Esophagus (tissue), 2 donors: ENCODE results near the gene HERC5. TPM values are rescaled to one million over a fixed set of nuclear protein-coding genes. Genes with fewer than 3 reads are reported as not detected.
"Not testable (repeated sequence)": the region's sequence is repeated elsewhere in the genome, so short reads cannot be mapped to it uniquely, and the experiment has no call there.

ENCODE experiments used
- H3K27ac ChIP-seq, 2 donors: one replicate each; pipeline ENCODE4 v1.5.1; 2013; ENCODE audit warnings: low read depth in 2 of 2, mild to moderate bottlenecking in 2 of 2, inconsistent platforms in 1 of 2, low read length in 1 of 2, moderate library complexity in 1 of 2
- H3K27me3 ChIP-seq, 2 donors: one replicate each; pipeline ENCODE4 v1.6.1; 2013; ENCODE audit warnings: low read length in 2 of 2, control low read depth in 1 of 2, mild to moderate bottlenecking in 1 of 2; ENCODE audit not compliant: insufficient read depth in 2 of 2, control insufficient read depth in 1 of 2
- H3K36me3 ChIP-seq, 2 donors: one replicate each; pipeline ENCODE4 v1.6.1; 2013; ENCODE audit warnings: low read length in 1 of 2; ENCODE audit not compliant: control insufficient read depth in 2 of 2, insufficient read depth in 2 of 2
- H3K4me1 ChIP-seq, 2 donors: one replicate each; pipeline ENCODE4 v1.6.1; 2013; ENCODE audit warnings: low read length in 1 of 2; ENCODE audit not compliant: control insufficient read depth in 2 of 2, insufficient read depth in 2 of 2
- H3K4me3 ChIP-seq, 2 donors: one replicate each; pipeline ENCODE4 v1.5.1; 2013; ENCODE audit warnings: low read length in 2 of 2, mild to moderate bottlenecking in 2 of 2, low read depth in 1 of 2, moderate library complexity in 1 of 2
- H3K9me3 ChIP-seq, 2 donors: one replicate each; pipeline ENCODE4 v1.6.1; 2013; ENCODE audit warnings: mild to moderate bottlenecking in 2 of 2, low read depth in 1 of 2, low read length in 1 of 2, moderate library complexity in 1 of 2; ENCODE audit not compliant: control insufficient read depth in 2 of 2, insufficient read depth in 1 of 2
- WGBS, 2 donors: extraction: QIAGEN DNeasy Blood & Tissue Kit; methylation state at CpG; one replicate each; pipeline ENCODE4 v1.1.7; 2013; 5-methylcytosine and 5-hydroxymethylcytosine counted together
- polyA plus RNA-seq, 2 donors: library from polyadenylated mRNA; stranded (reverse); fragments of 200-250 nt; gene quantifications; one replicate each; pipeline ENCODE4 v1.2.3, GENCODE V29; 2013
- donor health status: healthy with polysubstance abuse.
- donor health status: Bipolar disorder and iron deficiency.

The HERC5 gene
- polyA plus RNA-seq, 2 donors: 0.92 to 1.1 TPM

DNA sequence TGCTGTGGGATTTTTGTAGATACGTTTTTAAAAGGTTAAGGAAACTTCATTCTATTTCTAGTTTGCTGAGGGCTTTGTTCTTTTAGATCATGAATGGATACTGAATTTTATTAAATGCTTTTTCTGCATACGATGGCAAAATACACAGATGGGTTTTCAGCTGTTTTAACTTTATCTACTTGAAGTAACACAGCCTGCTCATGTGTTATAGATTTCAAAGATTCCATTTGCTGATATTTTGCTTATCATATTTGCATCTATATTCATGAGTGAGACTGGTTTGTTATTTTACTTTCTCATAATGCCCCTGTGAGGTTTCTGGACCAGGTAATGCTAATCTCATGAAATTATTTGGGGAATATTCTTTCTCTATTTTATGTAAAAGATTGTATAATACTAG is 34.5 kb upstream of the HERC5 start:
- Histone ChIP-seq H3K9me3 (no peaks in the 10 kb centered on the region), H3K4me1 (no peaks in the 10 kb centered on the region), H3K36me3 (peaks cover 0 to 5% of the 10 kb centered on the region in 2 donors), H3K4me3 (no peak overlapping the region), H3K27ac (no peak overlapping the region), H3K27me3 (no peaks in the 10 kb centered on the region)
- WGBS, 2 donors: 95 to 96% methylated on average over 2 of the region's 2 CpGs

DNA sequence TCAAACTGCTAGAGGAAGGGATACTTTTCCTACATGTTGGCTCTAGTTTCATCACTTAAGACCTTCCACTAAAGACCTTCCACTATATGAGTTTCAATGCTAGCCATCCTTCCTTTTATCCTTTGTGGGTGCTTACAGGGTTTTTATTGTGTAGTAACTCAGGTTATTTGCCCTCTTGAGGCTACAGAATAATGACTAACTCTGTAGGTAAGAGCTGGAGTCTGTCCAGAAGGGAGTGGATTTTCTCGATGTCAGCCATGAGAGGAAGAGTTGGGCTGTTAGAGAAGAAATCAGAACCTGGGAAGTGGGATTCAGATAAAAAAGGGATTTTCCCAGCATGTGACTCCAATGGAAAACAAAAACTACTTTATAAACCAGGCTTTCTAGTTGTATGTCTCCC is 27.5 kb upstream of the HERC5 start:
- Histone ChIP-seq H3K27ac (no peak overlapping the region), H3K36me3 (peaks cover 0 to 7% of the 10 kb centered on the region in 2 donors), H3K4me3 (no peak overlapping the region), H3K9me3 (peaks cover 0 to 2% of the 10 kb centered on the region in 2 donors), H3K4me1 (no peaks in the 10 kb centered on the region), H3K27me3 (no peaks in the 10 kb centered on the region)
- WGBS, 2 donors: 53 to 58% methylated on average over 1 of the region's 1 CpG

DNA sequence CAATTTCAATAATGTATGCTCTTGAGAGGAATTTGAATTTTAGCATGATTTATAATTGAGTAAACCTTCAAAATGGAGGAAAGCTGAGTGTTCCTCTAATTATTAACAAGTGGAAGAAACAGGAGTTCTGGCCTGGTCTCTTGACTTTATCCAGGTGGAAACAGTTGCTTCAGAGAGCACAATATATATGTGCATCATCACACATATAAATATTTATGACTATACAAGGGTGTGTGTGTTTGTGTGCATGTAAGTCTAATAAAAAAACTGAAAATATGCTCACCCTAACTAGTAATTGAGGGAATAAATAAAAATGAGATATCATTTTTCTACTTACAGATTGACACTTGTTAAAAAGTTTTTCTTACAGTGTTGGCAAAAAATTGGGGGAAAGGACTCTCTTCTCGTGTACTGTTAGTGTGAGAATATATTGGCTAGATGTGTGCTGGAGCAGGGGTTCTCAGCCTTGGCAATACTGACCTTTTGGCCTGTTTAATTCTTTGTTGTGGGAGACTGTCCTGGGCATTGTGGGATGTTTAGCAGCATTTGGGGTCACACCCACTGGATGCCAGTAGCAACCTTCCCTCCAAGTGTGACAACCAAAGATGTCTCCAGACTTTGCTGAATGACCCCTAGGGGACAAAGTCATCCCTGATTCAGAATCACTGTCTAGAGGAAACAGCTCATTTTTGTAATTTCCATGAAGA is 20.8 kb upstream of the HERC5 start:
- Histone ChIP-seq H3K4me1 (no peaks in the 10 kb centered on the region), H3K4me3 (no peak overlapping the region), H3K9me3 (peaks cover 0 to 2% of the 10 kb centered on the region in 2 donors), H3K27me3 (no peaks in the 10 kb centered on the region), H3K27ac (no peak overlapping the region), H3K36me3 (peaks cover 0 to 5% of the 10 kb centered on the region in 2 donors)
- WGBS, 2 donors: 91 to 96% methylated on average over 1 of the region's 1 CpG

DNA sequence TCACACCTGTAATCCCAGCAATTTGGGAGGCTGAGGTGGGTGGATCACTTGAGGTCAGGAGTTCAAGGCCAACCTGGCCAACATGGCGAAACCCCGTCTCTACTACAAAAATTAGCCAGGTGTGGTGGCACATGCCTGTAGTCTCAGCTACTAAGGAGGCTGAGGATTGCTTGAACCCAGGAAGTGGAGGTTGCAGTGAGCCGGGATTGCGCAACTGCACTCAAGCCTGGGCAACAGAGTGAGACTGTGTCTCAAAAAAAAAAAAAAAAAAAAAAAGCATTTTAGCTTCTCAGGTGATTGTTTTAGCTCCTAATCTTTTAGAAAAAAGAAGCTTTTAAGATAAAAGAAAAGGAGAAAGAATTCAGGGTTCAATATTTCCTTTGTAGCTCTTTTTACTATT is 19.0 kb upstream of the HERC5 start:
- not testable (repeated sequence) for H3K9me3 ChIP-seq, H3K36me3 ChIP-seq, H3K27ac ChIP-seq, H3K27me3 ChIP-seq, H3K4me1 ChIP-seq, H3K4me3 ChIP-seq
- 97% methylated on average over 4 of the region's 4 CpGs for WGBS, 2 donors

DNA sequence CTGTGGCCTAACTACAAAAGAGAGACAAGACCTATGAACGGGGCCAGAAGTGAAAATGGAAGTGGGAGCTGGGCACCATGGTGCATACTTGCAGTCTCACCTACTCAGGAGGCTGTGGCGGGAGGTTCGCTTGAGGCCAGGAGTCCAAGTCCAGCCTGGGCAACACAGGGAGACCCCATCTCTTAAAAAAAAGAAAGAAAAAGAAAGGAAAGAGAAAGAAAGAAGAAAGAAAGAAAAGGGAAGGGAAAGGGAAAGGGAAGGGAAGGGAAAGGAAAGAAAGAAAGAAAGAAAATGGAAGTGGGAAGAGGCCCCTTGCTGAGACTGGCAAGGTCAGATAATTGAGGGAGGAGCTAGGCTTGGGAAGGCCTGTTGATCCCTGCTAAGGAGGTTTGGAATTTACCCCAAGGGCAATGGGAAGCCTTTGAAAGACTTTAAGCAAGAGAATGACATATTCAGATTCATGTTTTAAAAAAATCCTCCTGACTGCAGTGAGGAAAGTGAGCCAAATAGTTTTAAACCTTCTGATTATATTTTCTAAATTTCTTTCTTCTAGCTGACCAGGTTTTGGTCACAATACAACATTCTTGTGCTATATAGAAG is 17.7 kb upstream of the HERC5 start:
- Histone ChIP-seq H3K4me1 (no peaks in the 10 kb centered on the region), H3K27me3 (no peaks in the 10 kb centered on the region), H3K27ac (no peak overlapping the region), H3K9me3 (no peaks in the 10 kb centered on the region), H3K36me3 (peaks cover 3 to 6% of the 10 kb centered on the region in 2 donors), H3K4me3 (no peak overlapping the region)
- WGBS, 2 donors: 87 to 95% methylated on average over 3 of the region's 3 CpGs

DNA sequence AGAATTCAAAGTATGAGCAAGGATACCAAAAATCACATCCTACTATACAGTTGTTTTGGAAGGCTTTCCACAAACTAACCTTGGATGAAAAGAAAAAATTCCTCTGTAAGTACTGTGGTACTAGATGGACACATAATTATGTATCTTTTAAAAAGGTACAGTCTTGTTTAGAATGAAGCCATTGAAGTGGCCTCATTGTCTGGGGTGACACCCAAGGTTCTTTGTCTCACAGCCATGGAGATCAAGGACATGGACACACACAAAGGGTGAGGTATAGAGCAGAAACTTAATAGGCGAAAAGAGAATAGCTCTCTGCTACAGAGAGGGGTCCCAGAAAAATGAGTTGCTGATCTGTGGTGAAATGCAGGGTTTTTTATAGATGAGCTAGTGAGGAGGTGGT is 16.8 kb upstream of the HERC5 start:
- Histone ChIP-seq H3K27ac (no peak overlapping the region), H3K36me3 (peaks cover 3 to 6% of the 10 kb centered on the region in 2 donors), H3K9me3 (no peaks in the 10 kb centered on the region), H3K4me3 (no peak overlapping the region), H3K27me3 (no peaks in the 10 kb centered on the region), H3K4me1 (no peaks in the 10 kb centered on the region)
- 97 to 98% methylated on average over 1 of the region's 1 CpG for WGBS, 2 donors

DNA sequence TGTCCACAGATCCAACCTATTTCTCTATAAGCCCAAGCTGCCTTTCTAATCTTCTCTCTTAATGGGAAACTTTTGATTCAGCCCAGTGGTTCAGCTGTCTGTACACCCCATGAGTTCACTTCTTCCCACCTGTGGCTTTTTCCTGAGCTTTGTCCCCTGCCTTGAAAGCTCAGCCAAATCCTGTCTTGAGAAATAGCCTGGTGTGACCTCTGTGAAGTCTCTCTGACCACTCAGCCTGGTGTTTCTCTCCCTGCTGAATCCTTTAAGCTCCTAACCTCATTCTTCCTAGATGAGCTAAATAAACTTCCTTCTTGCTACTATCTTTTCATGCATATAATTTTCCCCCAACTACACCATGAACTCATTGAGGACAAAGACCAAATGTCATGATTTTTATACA is 15.2 kb upstream of the HERC5 start:
- Histone ChIP-seq H3K36me3 (peaks cover 3 to 6% of the 10 kb centered on the region in 2 donors), H3K27me3 (no peaks in the 10 kb centered on the region), H3K4me3 (no peak overlapping the region), H3K27ac (no peak overlapping the region), H3K9me3 (no peaks in the 10 kb centered on the region), H3K4me1 (no peaks in the 10 kb centered on the region)

DNA sequence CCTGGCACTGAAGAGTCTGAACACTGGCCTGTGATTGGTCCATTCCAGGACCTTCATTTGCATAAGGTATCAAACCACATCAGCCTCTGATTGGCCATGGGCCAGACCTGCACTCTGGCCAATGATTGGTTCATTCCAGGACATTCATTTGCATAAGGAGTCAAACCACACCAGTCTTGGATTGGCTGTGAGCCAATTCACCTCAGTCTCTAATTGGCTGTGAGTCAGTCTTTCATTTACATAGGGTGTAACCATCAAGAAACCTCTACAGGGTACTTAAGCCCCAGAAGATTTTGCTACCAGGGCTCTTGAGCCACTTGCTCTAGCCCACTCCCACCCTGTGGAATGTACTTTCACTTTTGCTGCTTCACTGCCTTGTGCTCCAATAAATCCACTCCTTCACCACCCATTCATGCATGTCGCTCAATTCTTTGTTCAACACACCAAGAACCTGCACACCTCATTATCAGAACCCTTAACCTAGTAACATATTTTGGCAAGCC is 14.2 kb upstream of the HERC5 start:
- H3K4me1 ChIP-seq: no peaks in the 10 kb centered on the region
- no peaks in the 10 kb centered on the region for H3K9me3 ChIP-seq
- no peaks in the 10 kb centered on the region for H3K27me3 ChIP-seq
- peaks cover 3 to 6% of the 10 kb centered on the region in 2 donors for H3K36me3 ChIP-seq
- H3K27ac ChIP-seq: no peak overlapping the region
- no peak overlapping the region for H3K4me3 ChIP-seq
- 96 to 100% methylated on average over 1 of the region's 1 CpG for WGBS, 2 donors

DNA sequence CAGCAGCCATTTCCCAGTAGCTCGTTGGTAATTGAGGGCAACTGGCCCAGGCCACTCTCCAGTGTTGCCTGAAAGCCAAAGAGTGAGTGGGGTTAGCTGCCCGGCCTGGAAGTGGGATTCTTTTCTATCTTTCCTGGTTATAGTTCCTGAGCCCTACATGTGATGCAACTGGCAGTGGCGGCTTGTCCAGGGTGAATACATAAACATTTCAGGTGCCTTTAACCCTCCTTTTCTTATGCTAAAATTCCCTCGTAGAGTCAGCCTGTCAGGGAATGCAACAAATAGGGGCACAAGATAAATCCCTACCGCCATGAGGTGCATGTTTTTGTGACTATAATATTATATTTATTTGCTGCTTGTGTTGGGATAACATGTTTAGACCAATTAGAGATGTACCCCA is 13.4 kb upstream of the HERC5 start:
- 90 to 94% methylated on average over 5 of the region's 5 CpGs for WGBS, 2 donors

DNA sequence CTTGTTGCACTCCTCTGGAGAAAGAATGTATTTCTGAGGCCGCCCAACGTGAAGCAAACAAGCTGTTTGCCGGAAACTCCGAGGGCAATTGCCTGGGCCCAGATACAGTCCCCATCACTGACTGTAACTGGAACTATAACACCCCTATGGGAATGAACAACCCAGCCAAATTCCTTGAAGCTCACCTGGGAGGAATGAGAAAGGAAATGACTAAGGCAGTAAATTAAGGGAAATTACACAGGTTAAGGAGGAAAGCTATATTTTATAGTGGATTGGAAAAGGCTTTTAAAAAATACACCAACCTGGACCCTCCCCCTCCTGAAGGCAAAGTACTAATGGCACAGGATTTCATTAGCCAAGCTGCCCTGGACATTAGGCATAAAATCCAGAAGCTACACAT is 11.7 kb upstream of the HERC5 start:
- 83 to 84% methylated on average over 4 of the region's 4 CpGs for WGBS, 2 donors
- H3K27ac ChIP-seq: no peak overlapping the region
- H3K9me3 ChIP-seq: no peaks in the 10 kb centered on the region
- H3K4me1 ChIP-seq: no peaks in the 10 kb centered on the region
- H3K27me3 ChIP-seq: no peaks in the 10 kb centered on the region
- peaks cover 3 to 6% of the 10 kb centered on the region in 2 donors for H3K36me3 ChIP-seq
- no peak overlapping the region for H3K4me3 ChIP-seq

More for the DNA sequence above, 13.4 kb upstream of the HERC5 start:
- no peaks in the 10 kb centered on the region for H3K9me3 ChIP-seq
- H3K27me3 ChIP-seq: no peaks in the 10 kb centered on the region
- H3K36me3 ChIP-seq: peaks cover 3 to 6% of the 10 kb centered on the region in 2 donors
- H3K27ac ChIP-seq: no peak overlapping the region
- no peak overlapping the region for H3K4me3 ChIP-seq
- H3K4me1 ChIP-seq: no peaks in the 10 kb centered on the region
